ENCODE data around the gene TSPAN4. TPM values are rescaled to one million over a fixed set of nuclear protein-coding genes. Genes with fewer than 3 reads are reported as not detected.

TSPAN4 gene
- total RNA-seq, 1 experiment from 2014 or later = 50.3 TPM

DNA sequence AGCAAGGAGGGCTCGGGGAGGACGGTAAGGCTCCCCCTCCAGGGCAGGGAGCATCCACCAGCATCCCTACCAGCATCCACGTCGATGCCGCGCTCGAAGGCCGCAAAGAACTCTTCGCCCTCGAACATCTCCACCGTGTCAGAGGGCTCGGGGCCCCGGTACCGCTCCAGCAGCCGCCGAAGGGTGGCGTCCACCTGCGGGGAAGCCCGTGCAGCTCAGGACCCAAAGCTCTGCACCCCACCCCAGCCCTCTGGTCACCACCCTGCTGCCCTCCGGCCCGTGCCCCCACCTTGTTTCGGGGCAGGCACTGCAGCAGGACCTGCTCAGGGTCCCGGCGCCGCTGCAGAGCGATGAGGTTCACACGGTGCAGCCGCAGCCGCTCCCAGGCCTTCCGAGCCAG, 42.2 kb upstream of the TSPAN4 start:
- BruUV-seq (replicated peaks) = no TSS peak
- no peak overlapping the region for H2AFZ ChIP-seq (ENCODE audit: low read depth, low read length, poor library complexity, severe bottlenecking)
- CTCF ChIA-PET = interaction anchor here (0.8 kb wide), 1 partner anchor 9 kb away, joined by 3 read pairs; the partner anchor contains the start of gene RPLP2

DNA sequence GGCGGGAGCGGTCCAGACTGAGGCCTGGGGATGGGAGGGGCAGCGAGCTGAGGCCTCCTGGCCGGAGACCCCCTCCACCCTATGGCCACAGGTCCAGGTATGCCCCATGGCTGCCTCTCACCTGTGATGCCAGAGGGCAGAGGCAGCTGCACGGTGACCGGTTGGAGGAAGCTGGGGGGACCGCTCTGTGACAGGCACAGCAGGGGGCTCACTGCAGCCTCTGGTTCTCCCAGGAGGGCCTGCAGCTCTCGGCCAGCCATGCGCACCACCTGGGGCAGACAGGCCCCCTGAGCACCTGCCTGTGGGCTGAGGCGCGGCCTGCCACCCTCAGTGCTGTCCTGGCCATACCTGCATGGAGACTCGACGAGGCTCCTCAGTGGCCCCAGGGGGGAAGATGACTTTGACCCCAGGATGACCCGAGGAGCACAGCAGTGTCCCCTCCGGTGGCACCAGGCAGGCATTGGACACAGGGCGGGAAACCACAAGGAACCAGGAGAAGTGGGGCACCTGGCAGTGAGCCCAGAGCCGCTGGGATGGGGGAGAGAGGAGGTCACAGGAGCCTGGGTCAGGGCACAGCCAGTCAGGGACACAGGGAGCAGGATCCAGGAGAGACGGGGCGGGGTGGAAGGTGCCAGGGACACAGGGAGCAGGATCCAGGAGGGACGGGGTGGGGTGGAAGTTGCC, 41.4 kb upstream of the TSPAN4 start:
- intact Hi-C loops (cut with micrococcal nuclease) = no loop called here
- H3K4me1 ChIP-seq (ENCODE audit: control insufficient read depth in 1 of 2, insufficient read depth in 2 of 2, low read length in 2 of 2) = peaks cover 29 to 40% of the 10 kb centered on the region in 2 experiments
- no peak for TF ChIP-seq SIN3A (IDR thresholded peaks at IDR 0.05; ENCODE audit: low read depth)
- ChIA-PET RAD21 (ENCODE audit: low non-redundant PET in 1 of 2, low total read pairs in 2 of 2, uncharacterized antibody in 2 of 2, unreplicated experiment in 2 of 2) (no interaction called here), POLR2A (no interaction called here), CTCF (interaction anchor here (0.8 kb wide), 1 partner anchor 8 kb away, joined by 3 read pairs; the partner anchor contains the start of gene RPLP2)
- peaks cover 26% of the 10 kb centered on the region for H3K79me2 ChIP-seq (ENCODE audit: insufficient read depth, low read length)
- no peak overlapping the region; the same call in 1 of the 2 replicates for H3K27ac ChIP-seq (ENCODE audit: low read depth, low read length)
- no peak overlapping the region for H3K4me2 ChIP-seq (ENCODE audit: low read length)
- no peak for DNase-seq (ENCODE audit: low read depth, low spot score)
- no peaks in the 10 kb centered on the region for H3K9me2 ChIP-seq (ENCODE audit: insufficient read depth)
- H3K36me3 ChIP-seq (ENCODE audit: control insufficient read depth in 1 of 2, insufficient read depth in 2 of 2, low read length in 2 of 2) = peaks cover 0 to 9% of the 10 kb centered on the region in 2 experiments; a peak in 1 of 4 replicates
- H4K20me1 ChIP-seq (ENCODE audit: insufficient read depth) = no peaks in the 10 kb centered on the region
- no peaks in the 10 kb centered on the region for H3K9me3 ChIP-seq (ENCODE audit: control insufficient read depth in 1 of 2, insufficient read depth in 1 of 2, low read depth in 1 of 2, low read length in 2 of 2)
- H3K9ac ChIP-seq (ENCODE audit: low read length) = no peak overlapping the region
- H2AFZ ChIP-seq (ENCODE audit: low read depth, low read length, poor library complexity, severe bottlenecking) = no peak overlapping the region
- BruUV-seq (replicated peaks) = no TSS peak
- no peak overlapping the region for H3K4me3 ChIP-seq (replicated peaks in 1 of 2; ENCODE audit: low read depth in 1 of 2, low read length in 2 of 2)
- no peak for ATAC-seq
- no peaks in the 10 kb centered on the region for H3K27me3 ChIP-seq (ENCODE audit: insufficient read depth, low read length)

More for the DNA sequence above, 42.2 kb upstream of the TSPAN4 start:
- Histone ChIP-seq H3K27me3 (ENCODE audit: insufficient read depth, low read length) (no peaks in the 10 kb centered on the region), H3K27ac (ENCODE audit: low read depth, low read length) (no peak overlapping the region), H3K9ac (ENCODE audit: low read length) (no peak overlapping the region), H4K20me1 (ENCODE audit: insufficient read depth) (no peaks in the 10 kb centered on the region), H3K4me2 (ENCODE audit: low read length) (no peak overlapping the region), H3K79me2 (ENCODE audit: insufficient read depth, low read length) (peaks cover 32% of the 10 kb centered on the region), H3K9me3 (ENCODE audit: control insufficient read depth in 1 of 2, insufficient read depth in 1 of 2, low read depth in 1 of 2, low read length in 2 of 2) (no peaks in the 10 kb centered on the region), H3K4me3 (replicated peaks in 1 of 2; ENCODE audit: low read depth in 1 of 2, low read length in 2 of 2) (no peak overlapping the region), H3K4me1 (ENCODE audit: control insufficient read depth in 1 of 2, insufficient read depth in 2 of 2, low read length in 2 of 2) (peaks cover 26 to 46% of the 10 kb centered on the region in 2 experiments), H3K9me2 (ENCODE audit: insufficient read depth) (no peaks in the 10 kb centered on the region), H3K36me3 (ENCODE audit: control insufficient read depth in 1 of 2, insufficient read depth in 2 of 2, low read length in 2 of 2) (peaks cover 0 to 9% of the 10 kb centered on the region in 2 experiments; a peak in 1 of 4 replicates)
- RAD21 ChIA-PET (ENCODE audit: low non-redundant PET in 1 of 2, low total read pairs in 2 of 2, uncharacterized antibody in 2 of 2, unreplicated experiment in 2 of 2) = no interaction called here
- DNase-seq (ENCODE audit: low read depth, low spot score) = no peak
- TF ChIP-seq, protein P1, sequence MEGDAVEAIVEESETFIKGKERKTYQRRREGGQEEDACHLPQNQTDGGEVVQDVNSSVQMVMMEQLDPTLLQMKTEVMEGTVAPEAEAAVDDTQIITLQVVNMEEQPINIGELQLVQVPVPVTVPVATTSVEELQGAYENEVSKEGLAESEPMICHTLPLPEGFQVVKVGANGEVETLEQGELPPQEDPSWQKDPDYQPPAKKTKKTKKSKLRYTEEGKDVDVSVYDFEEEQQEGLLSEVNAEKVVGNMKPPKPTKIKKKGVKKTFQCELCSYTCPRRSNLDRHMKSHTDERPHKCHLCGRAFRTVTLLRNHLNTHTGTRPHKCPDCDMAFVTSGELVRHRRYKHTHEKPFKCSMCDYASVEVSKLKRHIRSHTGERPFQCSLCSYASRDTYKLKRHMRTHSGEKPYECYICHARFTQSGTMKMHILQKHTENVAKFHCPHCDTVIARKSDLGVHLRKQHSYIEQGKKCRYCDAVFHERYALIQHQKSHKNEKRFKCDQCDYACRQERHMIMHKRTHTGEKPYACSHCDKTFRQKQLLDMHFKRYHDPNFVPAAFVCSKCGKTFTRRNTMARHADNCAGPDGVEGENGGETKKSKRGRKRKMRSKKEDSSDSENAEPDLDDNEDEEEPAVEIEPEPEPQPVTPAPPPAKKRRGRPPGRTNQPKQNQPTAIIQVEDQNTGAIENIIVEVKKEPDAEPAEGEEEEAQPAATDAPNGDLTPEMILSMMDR (IDR thresholded peaks at IDR 0.05 in 2 of 3, conservative IDR thresholded peaks at IDR 0.05 in 1 of 3; ENCODE audit: borderline replicate concordance in 1 of 3, insufficient read depth in 1 of 3, low read depth in 2 of 3, low read length in 2 of 3) = no peak
- no peak for ATAC-seq
- intact Hi-C loops (cut with micrococcal nuclease) = no loop called here
- POLR2A ChIA-PET = no interaction called here

All from HCT116 (cell line).